H7 (cell line): ENCODE data around the gene SYCP2. TPM values are rescaled to one million over a fixed set of nuclear protein-coding genes. Genes with fewer than 3 reads are reported as not detected.
A peak's percentile ranks its signal among the peaks of the same experiment; 100 is the strongest.
"Not testable (repeated sequence)": the region's sequence is repeated elsewhere in the genome, so short reads cannot be mapped to it uniquely, and the experiment has no call there.

ENCODE experiments used
- DNase-seq: peaks from one replicate; pipeline ENCODE4 v3.0.0; 2012
- H3K27me3 ChIP-seq: 2 replicates; pipeline ENCODE4 v1.6.0; 2011; ENCODE audit warnings: mild to moderate bottlenecking, low read length; ENCODE audit not compliant: control insufficient read depth, insufficient read depth
- H3K36me3 ChIP-seq: replicated peaks from 2 replicates; pipeline ENCODE4 v1.5.1; 2011; ENCODE audit warnings: low read length; ENCODE audit not compliant: control insufficient read depth, insufficient read depth
- H3K4me3 ChIP-seq: 2 replicates; pipeline ENCODE4 v1.5.1; 2011; ENCODE audit warnings: low read depth, mild to moderate bottlenecking, control low read depth, low read length, moderate library complexity; ENCODE audit not compliant: insufficient read depth
- total RNA-seq: library from RNA; depleted of rRNA; stranded (reverse); fragments of >200 nt; shearing (Covaris generic); gene quantifications from 2 replicates; pipeline ENCODE4 v1.2.3, GENCODE V29; 2014; rRNA removed

Gene SYCP2
- total RNA-seq, result 0.04 TPM in 1 of 2 replicates, not detected in the other

DNA sequence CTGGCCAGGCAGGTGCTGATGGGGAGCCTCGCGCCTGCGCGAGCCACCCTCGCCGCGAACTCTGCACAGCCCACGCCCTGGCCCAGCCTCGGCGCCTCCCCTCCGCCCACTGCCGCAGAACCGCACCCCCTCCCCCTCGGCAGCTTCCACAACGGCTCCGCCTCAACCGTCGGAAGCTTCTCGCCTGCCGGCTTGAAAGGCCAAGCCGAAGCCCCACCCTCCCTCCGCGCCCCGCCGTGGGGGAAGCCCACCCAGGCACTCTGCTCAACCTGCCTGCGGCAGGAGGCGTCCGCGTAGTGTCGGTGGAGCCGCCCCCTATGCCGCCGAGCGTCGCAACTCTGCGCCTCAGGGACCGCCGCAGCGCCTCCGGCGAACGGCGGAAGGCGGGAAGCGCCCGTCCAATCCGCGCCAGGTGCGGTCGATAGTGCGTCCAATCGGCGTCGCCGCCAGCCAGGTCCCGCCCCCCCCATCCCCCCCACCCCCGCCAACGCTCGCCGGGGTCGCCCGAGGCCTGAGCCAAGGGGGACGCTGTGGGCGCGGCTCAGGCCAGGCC is at the start of gene SYCP2:
Gene SYCP2 (minus strand): TSS at position 342 of the 553 bp plus-strand sequence. CDS start 11,224 bp downstream, outside the sequence.
- peaks cover 23% of the 10 kb centered on the region for H3K27me3 ChIP-seq
- peak within 1 kb of the TSS; percentile 47 for H3K4me3 ChIP-seq
- peak; percentile 80 for DNase-seq
- no peaks in the 10 kb centered on the region for H3K36me3 ChIP-seq

DNA sequence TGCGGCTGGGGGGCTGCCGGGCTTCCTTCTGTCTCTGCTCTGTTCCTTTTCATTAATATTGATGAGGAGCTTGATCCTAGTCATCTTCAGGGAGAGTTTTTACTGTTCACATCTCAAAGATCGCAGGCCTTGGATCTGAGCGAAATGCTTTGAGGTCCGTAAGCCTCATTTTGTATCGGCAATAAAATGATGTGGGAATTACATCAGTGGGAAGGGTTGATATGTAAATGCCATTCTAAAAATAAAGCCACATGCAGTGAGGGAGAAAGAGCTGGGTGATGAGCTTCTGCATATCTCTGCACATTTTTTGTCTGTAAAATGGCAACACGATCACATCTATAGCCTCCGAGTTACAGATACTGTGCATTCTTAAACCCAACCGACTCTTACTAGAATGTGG is 49.6 kb upstream of the SYCP2 start:
- H3K36me3 ChIP-seq, result no peaks in the 10 kb centered on the region
- no peaks in the 10 kb centered on the region for H3K27me3 ChIP-seq
- no peak for DNase-seq
- H3K4me3 ChIP-seq, result no peak overlapping the region

GRCh38 chr20:59977086-59977485 is 43.6 kb upstream of the SYCP2 start:
- H3K36me3 ChIP-seq, result no peaks in the 10 kb centered on the region
- no peak overlapping the region for H3K4me3 ChIP-seq
- no peak for DNase-seq
- H3K27me3 ChIP-seq, result no peaks in the 10 kb centered on the region

DNA sequence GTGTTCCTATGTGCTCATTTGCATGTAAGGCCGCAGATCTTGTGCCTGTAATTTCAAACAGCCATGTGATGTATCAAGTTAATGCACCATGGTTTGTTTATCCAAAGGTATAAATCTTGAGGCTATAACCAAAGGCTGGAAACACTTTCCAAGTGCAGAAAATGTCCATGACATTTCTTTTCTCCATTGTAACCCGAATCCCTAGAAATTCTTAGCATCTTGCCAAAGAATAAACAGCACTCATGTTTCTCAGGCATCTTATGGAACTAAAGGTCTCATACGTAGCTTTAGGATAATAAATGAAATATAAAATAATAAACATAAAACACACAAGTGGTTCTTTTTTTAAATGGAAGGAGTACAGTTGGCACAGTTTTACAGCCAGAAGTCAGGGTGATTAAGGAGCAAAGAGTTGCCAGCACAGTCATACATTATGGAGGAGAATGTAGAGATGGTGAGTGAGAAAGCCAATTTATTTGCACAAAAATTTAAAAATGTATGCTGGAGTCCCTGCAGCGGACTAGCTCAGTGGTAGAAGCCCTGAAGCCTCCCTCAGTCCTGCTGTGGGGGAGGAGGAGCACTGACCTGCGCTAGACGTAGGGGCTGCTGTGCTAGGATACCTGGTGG is 42.8 kb upstream of the SYCP2 start:
- Histone ChIP-seq H3K4me3 (no peak overlapping the region), H3K36me3 (no peaks in the 10 kb centered on the region), H3K27me3 (no peaks in the 10 kb centered on the region; the same call in 1 of the 2 replicates)
- no peak for DNase-seq

DNA sequence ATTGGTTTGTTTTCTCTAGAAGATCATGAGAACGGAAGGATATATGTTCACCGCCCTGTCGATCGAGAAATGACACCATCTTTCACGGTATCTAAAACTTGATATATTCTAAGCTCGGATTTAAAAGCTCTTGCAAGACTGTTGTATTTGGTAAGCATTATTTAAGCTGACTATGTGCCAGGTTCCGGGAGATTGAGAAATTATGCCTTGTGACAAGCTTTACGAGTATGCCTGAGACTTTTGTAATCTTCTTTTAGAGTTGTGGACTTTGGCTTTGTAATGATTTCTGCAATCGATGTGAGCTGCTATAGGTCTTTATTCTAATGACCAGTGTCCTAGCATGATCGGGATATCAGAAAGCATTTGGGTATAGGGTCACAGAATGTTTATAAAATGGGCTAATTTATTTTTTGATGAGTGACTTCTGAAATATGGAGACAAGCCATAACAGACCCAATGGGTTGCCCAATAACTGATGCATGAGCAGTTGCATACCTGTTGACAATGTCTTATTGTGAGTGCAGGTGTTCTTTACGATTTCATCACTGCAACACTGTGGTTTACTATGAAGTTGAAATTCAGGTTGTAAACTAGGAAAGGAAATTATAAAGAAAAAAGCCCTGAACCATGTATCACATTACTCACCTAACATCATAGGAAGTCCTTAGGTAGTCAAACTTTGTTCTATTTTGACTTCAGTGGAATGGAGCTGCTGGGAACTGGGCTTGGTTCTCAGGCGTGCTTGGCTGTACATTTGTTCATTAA is 38.8 kb upstream of the SYCP2 start:
- no peak for DNase-seq
- Histone ChIP-seq H3K36me3 (no peaks in the 10 kb centered on the region), H3K27me3 (no peaks in the 10 kb centered on the region; the same call in 1 of the 2 replicates), H3K4me3 (no peak overlapping the region)

- no peaks in the 10 kb centered on the region; the same call in 1 of the 2 replicates for H3K27me3 ChIP-seq
- H3K36me3 ChIP-seq, result no peaks in the 10 kb centered on the region
- no peak overlapping the region for H3K4me3 ChIP-seq
- DNase-seq, result no peak
These were observed 38.0 kb upstream of the SYCP2 start for GRCh38 chr20:59971428-59971827.

DNA sequence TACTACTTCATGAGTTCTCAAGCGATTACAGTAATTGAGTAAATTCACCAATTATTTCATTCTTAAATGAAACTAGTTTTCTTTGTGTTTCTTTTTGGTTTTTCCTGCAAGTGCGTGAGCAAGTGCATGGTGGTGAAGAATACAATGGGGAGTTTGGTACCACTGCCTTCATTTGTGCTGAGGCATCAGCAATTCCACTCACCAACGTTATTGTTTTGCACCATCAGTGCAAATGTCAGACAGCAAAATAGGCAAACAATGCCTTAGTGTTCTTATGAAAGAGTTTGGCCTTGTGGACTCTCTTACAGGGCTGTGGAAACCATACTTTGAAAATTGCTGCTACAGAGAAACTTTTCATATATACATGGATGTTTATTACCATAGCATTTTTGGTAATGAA is 33.0 kb upstream of the SYCP2 start:
- Histone ChIP-seq H3K27me3 (no peaks in the 10 kb centered on the region), H3K4me3 (no peak overlapping the region), H3K36me3 (no peaks in the 10 kb centered on the region)
- no peak for DNase-seq

DNA sequence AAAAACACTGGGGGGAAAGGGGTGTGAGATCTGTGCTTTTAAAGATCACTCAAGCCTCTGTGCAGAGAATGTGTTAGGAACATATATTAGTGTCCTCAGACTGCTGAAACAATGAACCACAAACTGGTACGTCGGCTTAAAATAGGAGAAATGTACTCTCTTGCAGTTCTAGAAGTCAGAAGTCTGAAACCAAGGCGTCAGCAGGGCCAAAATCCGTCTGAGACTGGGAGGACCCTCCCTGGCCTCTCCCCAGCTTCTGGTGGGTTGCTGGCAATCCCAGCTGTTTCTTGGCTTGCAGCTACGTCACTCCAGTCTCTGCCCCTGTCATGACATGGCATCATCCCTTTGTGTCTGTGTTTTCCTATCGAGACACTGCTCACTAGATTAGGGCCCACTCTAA is 28.7 kb upstream of the SYCP2 start:
- no peak for DNase-seq
- Histone ChIP-seq H3K36me3 (no peaks in the 10 kb centered on the region), H3K27me3 (no peaks in the 10 kb centered on the region)

GRCh38 chr20:59961423-59961822 is 28.0 kb upstream of the SYCP2 start:
- H3K27me3 ChIP-seq, result no peaks in the 10 kb centered on the region
- no peak overlapping the region for H3K4me3 ChIP-seq
- DNase-seq, result no peak
- H3K36me3 ChIP-seq, result no peaks in the 10 kb centered on the region

More for the DNA sequence above, 28.7 kb upstream of the SYCP2 start:
- no peak overlapping the region for H3K4me3 ChIP-seq

DNA sequence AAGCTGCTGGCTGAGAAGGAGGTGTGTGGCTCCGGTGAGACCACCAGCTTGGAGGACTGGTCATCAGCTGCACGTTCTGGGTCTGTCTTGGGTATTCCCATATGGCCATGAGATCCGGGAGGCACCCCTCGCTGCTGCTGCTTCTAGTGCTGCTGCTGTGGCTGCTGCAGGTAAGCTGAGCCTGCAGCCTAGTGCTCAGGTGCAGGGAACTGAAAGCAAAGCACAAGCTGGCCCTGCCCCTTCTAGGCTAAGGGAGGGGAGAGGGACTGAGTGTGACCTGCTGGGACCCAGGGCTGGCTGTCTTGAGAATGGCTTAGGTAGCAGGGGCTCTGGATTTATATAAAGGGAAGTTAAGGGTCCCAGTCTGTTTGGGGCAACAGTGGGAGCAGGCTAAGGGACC is 25.2 kb upstream of the SYCP2 start:
- peak; percentile 29 for DNase-seq
- Histone ChIP-seq H3K4me3 (no peak overlapping the region), H3K36me3 (no peaks in the 10 kb centered on the region), H3K27me3 (no peaks in the 10 kb centered on the region)

DNA sequence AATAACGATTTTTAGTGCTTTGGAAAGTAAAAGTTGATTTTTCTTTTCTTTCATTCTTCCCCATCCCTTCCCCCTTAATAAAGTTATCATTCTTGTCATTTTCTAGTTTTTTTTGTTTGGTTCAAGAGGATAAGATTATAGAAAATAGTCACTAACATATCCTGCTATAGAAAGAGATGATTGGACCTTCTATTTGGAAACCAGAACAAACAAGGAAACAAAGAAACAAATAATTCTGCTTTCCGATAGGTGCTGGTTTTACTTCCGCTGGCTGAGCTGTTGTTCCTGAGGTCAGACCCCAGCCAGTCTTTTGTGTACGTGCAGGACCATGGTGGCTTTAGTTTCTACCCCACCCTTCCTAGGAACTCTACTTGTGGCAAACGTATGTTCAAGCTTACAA is 24.7 kb upstream of the SYCP2 start, which contains the start of gene CDH26:
Gene CDH26 (plus strand): TSS at position 301 of the 400 bp plus-strand sequence. CDS start 304 bp downstream, outside the sequence.
- DNase-seq, result no peak
- H3K27me3 ChIP-seq, result no peaks in the 10 kb centered on the region
- no peaks in the 10 kb centered on the region for H3K36me3 ChIP-seq
- H3K4me3 ChIP-seq, result no peak within 1 kb of the TSS

- H3K27me3 ChIP-seq, H3K4me3 ChIP-seq, H3K36me3 ChIP-seq, DNase-seq: not testable (repeated sequence)
These were observed 24.1 kb upstream of the SYCP2 start for GRCh38 chr20:59957568-59957967.

DNA sequence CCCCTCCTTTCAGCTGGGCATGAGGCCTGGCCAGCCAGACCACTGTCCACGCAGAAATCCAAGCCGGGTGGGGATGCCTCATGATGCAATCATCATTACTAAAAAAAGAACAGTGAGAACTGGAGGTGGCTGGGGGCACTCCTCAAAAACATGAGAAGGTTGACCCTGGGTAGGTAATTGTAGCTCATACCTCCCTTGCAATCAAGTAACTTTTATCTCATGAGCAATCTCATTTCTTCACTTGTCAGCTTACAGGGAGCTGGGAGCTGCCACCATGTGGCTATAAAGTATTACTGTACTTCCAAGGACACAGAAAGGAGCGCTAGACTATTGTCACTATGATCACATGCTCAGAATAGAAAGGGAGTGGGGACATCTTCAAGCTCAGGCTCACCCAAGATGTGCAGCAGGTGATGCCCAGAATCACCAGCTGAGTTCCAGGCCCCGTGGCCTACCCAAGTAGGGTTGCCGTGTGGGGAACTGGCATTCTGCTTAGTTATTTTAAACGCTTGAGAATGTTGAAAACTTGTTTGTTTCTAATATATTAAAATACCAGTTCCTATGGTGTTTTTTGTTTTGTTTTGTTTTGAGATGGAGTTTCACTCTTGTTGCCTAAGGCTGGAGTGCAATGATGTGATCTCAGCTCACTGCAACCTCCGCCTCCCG is 21.8 kb upstream of the SYCP2 start:
- Histone ChIP-seq H3K27me3 (no peaks in the 10 kb centered on the region), H3K4me3 (no peak overlapping the region), H3K36me3 (no peaks in the 10 kb centered on the region)
- no peak for DNase-seq

DNA sequence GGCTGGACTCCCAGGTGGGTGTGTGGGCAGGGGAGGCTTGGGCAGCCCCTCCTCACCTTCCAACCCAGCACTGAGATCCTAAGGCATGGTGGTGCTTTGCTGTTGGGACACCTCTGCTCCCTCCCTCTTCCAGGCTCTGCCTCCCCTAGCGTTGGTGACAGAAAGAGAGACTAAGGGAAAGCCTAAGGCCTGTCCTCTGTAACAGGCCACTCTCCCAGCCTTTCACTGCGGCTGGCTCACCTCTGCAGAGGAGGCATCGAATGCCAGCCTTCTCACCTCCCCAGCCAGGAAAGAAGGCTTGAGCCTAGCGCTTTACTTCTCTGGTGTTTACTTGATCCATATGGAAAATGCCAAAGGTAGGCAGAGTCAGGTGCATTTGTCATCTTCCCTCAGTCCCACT is 21.3 kb upstream of the SYCP2 start:
- H3K36me3 ChIP-seq, result no peaks in the 10 kb centered on the region
- H3K4me3 ChIP-seq, result no peak overlapping the region
- H3K27me3 ChIP-seq, result no peaks in the 10 kb centered on the region
- DNase-seq, result no peak
